GM23248 (cell line): ENCODE results near the gene PPP1R15B. TPM values are rescaled to one million over a fixed set of nuclear protein-coding genes. Genes with fewer than 3 reads are reported as not detected.

Source experiments
- DNase-seq: peaks from one replicate; pipeline ENCODE4 v3.0.0-alpha.2; 2015
- H2AFZ ChIP-seq: fragments of 200-600 bp; sonication (generic); 2 replicates; pipeline ENCODE4 v1.6.1; 2016; ENCODE audit warnings: antibody characterized with exemption
- H3F3A ChIP-seq: fragments of 200-600 bp; sonication (generic); 2 replicates; pipeline ENCODE4 v1.6.1; 2016; ENCODE audit warnings: mild to moderate bottlenecking, antibody characterized with exemption, mixed run types; ENCODE audit not compliant: insufficient read depth
- H3K27ac ChIP-seq: fragments of 200-600 bp; sonication (generic); 2 replicates; pipeline ENCODE4 v1.5.1; 2016; ENCODE audit warnings: mild to moderate bottlenecking
- H3K27me3 ChIP-seq: fragments of 200-600 bp; sonication (generic); replicated peaks from 2 replicates; pipeline ENCODE4 v1.6.1; 2016; ENCODE audit warnings: mild to moderate bottlenecking; ENCODE audit not compliant: insufficient read depth
- H3K36me3 ChIP-seq: fragments of 200-600 bp; sonication (generic); 2 replicates; pipeline ENCODE4 v1.6.1; 2016; ENCODE audit warnings: low read depth, mild to moderate bottlenecking
- H3K4me1 ChIP-seq: fragments of 200-600 bp; sonication (generic); 2 replicates; pipeline ENCODE4 v1.6.1; 2016; ENCODE audit warnings: mild to moderate bottlenecking; ENCODE audit not compliant: insufficient read depth
- H3K4me2 ChIP-seq: fragments of 200-600 bp; sonication (generic); one replicate; pipeline ENCODE4 v1.6.1; 2016; ENCODE audit warnings: mild to moderate bottlenecking; ENCODE audit not compliant: unreplicated experiment
- H3K4me3 ChIP-seq: fragments of 200-600 bp; sonication (generic); 2 replicates; pipeline ENCODE4 v1.5.1; 2016; ENCODE audit warnings: mild to moderate bottlenecking
- H3K79me2 ChIP-seq: fragments of 200-600 bp; sonication (generic); 2 replicates; pipeline ENCODE4 v1.6.1; 2016; ENCODE audit warnings: mild to moderate bottlenecking; ENCODE audit not compliant: insufficient read depth
- H3K9ac ChIP-seq: fragments of 200-600 bp; sonication (generic); 2 replicates; pipeline ENCODE4 v1.6.1; 2016; ENCODE audit warnings: mild to moderate bottlenecking
- H3K9me2 ChIP-seq: fragments of 200-600 bp; sonication (generic); 2 replicates; pipeline ENCODE4 v1.6.1; 2016; ENCODE audit warnings: mixed run types, mild to moderate bottlenecking, moderate library complexity; ENCODE audit not compliant: insufficient read depth
- H3K9me3 ChIP-seq: fragments of 200-600 bp; sonication (generic); one replicate; pipeline ENCODE4 v1.6.1; 2017; ENCODE audit warnings: low read depth
- H4K20me1 ChIP-seq: fragments of 200-600 bp; sonication (generic); 2 replicates; pipeline ENCODE4 v1.6.0; 2016; ENCODE audit not compliant: insufficient read depth
- EZH2 ChIP-seq: fragments of 200-600 bp; sonication (generic); IDR thresholded peaks from 2 replicates; pipeline ENCODE4 v1.6.1; 2018; ENCODE audit warnings: antibody characterized with exemption, mild to moderate bottlenecking; ENCODE audit not compliant: insufficient read depth, poor library complexity, severe bottlenecking
- EZH2phosphoT487 ChIP-seq: fragments of 200-600 bp; sonication (generic); IDR thresholded peaks from 2 replicates; pipeline ENCODE4 v1.6.1; 2018; ENCODE audit warnings: antibody characterized with exemption, moderate library complexity, mild to moderate bottlenecking, low read depth; ENCODE audit not compliant: insufficient read depth
- WGBS, 2 experiments: methylation state at CpG; one replicate each; pipeline ENCODE4 v1.1.6; 2015 to 2017; ENCODE audit warnings: low lambda C conversion rate in 2 of 2, low coverage in 1 of 2; ENCODE audit errors: missing lambda C conversion rate in 2 of 2; 5-methylcytosine and 5-hydroxymethylcytosine counted together
- in situ Hi-C: fragments of 300-500 bp; cut with MboI; formaldehyde crosslinking; loops from 2 replicates; pipeline ENCODE4 v1.15.0; 2020
- polyA plus RNA-seq: library from polyadenylated mRNA; unstranded; fragments of >200 nt; fragmentation: Nextera tagmentation; extraction: Ambion mirVana; gene quantifications from 2 replicates; pipeline ENCODE4 v1.2.1, GENCODE V29; 2016
- total RNA-seq: library from RNA; depleted of rRNA; stranded (reverse); fragments of >200 nt; shearing (Covaris generic); gene quantifications from 2 replicates; pipeline ENCODE4 v1.2.3, GENCODE V29; 2014; rRNA removed

Gene PPP1R15B
- total RNA-seq: 27.6 and 28.4 TPM in 2 replicates
- 14.5 and 15.4 TPM in 2 replicates for polyA plus RNA-seq

DNA sequence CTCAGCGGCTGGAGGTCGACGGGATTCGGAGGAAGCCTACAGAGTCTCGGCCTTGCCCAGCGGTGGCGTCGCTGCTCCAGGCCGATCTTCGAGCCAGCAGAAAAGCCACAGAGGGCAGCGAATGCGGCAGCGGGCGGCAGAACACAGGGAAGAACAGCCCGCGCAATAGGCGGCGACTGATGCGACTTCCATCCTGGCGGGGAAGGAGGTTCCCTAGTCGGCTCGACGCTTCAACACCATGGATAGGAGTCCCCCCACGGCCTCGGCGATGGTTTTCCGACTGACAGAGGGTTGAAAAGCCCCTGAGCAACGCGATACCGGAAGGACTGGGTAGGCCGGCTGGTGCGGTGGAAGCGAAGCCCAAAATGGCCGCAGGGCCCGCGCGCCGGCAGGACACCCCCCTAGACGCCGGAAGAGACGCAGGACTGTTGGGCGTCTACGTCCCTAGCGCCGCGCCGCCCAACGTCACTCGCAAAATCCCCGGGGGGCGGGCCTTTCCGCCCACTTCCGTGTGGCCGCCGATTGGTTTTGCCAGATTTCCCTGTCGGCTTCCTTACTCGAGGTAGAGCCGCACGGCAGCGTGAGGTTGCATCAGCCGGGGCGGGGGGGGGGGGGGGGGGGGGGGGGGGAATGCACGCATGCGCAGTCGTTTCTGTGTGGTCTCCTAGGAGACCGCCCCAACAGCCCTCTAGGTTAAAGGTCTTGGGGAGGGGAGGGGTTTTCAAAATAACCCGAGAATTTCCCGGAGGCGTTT is at the start of gene PPP1R15B:
Gene PPP1R15B, minus strand, starts transcription at position 367 of the 754 bp plus-strand sequence. CDS start 406 bp downstream, outside the sequence.
- H3K9me3 ChIP-seq: no peaks in the 10 kb centered on the region
- WGBS, 2 experiments: 1 to 2% methylated on average over 61 to 65 of the region's 69 CpGs
- H3F3A ChIP-seq: peaks cover 42% of the 10 kb centered on the region
- peak within 1 kb of the TSS; percentile 99 for H3K9ac ChIP-seq
- H2AFZ ChIP-seq: peak within 1 kb of the TSS; percentile 86
- H3K79me2 ChIP-seq: peaks cover 59% of the 10 kb centered on the region
- peaks cover 24% of the 10 kb centered on the region for H3K36me3 ChIP-seq
- TF ChIP-seq EZH2 (no peak), EZH2phosphoT487 (no peak)
- peak; percentile 99 for DNase-seq
- H3K4me2 ChIP-seq: peak within 1 kb of the TSS; percentile 92
- peak within 1 kb of the TSS; percentile 98 for H3K27ac ChIP-seq
- H3K4me3 ChIP-seq: peak within 1 kb of the TSS; percentile 99
- no peaks in the 10 kb centered on the region for H3K27me3 ChIP-seq
- H4K20me1 ChIP-seq: peaks cover 36% of the 10 kb centered on the region
- H3K4me1 ChIP-seq: peaks cover 8% of the 10 kb centered on the region; the same call in 1 of the 2 replicates
- H3K9me2 ChIP-seq: no peaks in the 10 kb centered on the region
- in situ Hi-C loops: no loop called here

DNA sequence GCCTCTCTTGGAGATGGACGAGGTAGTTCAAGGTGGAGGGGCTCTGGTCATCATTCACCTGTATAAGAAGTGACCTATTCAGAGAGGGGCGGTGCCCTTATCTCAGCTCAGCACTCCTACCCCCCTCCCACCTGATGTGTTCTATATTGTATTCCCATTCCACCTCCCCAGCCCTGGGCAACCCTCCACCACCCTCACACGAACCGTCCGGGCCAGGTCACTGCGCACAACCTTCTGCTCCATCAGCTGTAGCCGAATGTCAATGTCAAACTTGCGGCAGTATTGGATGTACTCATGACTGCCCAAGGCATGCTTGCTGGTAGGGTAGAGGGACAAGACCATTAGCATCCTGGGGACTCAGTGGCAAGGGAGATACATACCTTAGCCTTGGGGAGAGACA is 48.7 kb upstream of the PPP1R15B start:
- Histone ChIP-seq H3K9me2 (no peaks in the 10 kb centered on the region), H3K79me2 (no peaks in the 10 kb centered on the region), H3K9ac (no peak overlapping the region), H4K20me1 (no peaks in the 10 kb centered on the region), H3F3A (no peaks in the 10 kb centered on the region), H3K27me3 (peaks cover 6% of the 10 kb centered on the region), H3K4me2 (no peak overlapping the region), H3K27ac (no peak overlapping the region), H2AFZ (no peak overlapping the region), H3K36me3 (no peaks in the 10 kb centered on the region), H3K4me1 (no peaks in the 10 kb centered on the region), H3K9me3 (no peaks in the 10 kb centered on the region), H3K4me3 (no peak overlapping the region)
- WGBS, 2 experiments: 87 to 91% methylated on average over 8 of the region's 8 CpGs
- TF ChIP-seq EZH2phosphoT487: no peak
- no peak for TF ChIP-seq EZH2
- DNase-seq: no peak
- in situ Hi-C loops: no loop called here

DNA sequence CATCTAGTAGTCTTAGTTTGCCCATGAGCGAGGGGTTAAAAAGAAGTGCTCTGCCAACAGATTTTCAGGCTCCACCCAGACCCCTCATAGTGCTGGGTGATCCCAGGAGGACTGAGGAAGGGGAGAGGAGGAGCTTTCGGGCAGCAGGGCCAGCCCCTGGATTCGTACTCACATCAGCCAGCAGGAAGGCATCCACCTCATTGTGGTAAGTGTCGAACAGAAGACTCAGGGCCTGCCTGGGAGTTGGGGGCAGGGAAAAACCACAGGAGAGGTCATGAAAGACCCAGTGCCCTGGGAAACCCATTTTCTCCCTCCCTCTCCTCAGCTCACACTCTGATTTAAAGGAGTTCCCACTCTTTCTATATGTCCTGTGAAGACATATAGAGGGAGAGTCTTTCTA is 48.1 kb upstream of the PPP1R15B start:
- 78 to 83% methylated on average over 3 to 4 of the region's 4 CpGs for WGBS, 2 experiments
- Histone ChIP-seq H3K9me3 (no peaks in the 10 kb centered on the region), H3K4me2 (no peak overlapping the region), H3K27me3 (peaks cover 3% of the 10 kb centered on the region), H3K9me2 (no peaks in the 10 kb centered on the region), H3K4me1 (no peaks in the 10 kb centered on the region), H3K9ac (no peak overlapping the region), H3F3A (no peaks in the 10 kb centered on the region), H3K79me2 (no peaks in the 10 kb centered on the region), H3K27ac (no peak overlapping the region), H2AFZ (no peak overlapping the region), H4K20me1 (no peaks in the 10 kb centered on the region), H3K36me3 (no peaks in the 10 kb centered on the region), H3K4me3 (no peak overlapping the region)
- in situ Hi-C loops: no loop called here
- TF ChIP-seq EZH2phosphoT487: no peak
- no peak for TF ChIP-seq EZH2
- no peak for DNase-seq

DNA sequence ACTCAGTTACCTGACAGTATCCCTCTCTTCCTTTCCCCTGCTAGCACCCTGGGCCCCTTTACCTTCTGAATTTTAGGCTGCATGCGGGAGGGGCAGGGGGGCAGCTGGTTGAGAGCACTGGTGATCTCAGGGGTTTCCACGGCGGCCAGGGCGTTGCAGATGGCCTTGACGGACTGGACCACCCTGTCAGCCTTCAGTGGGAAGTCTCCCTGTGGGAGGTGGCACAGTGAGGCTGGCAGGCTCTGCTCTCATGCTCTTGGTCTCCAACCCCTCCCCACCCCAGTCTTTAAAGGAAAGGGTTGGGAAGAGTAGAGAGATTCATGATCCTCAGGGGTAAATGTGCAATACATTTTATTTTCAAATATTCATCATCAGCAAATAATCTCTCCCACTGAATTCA is 46.0 kb upstream of the PPP1R15B start:
- in situ Hi-C loops: no loop called here
- no peaks in the 10 kb centered on the region for H3K79me2 ChIP-seq
- no peaks in the 10 kb centered on the region; the same call in 1 of the 2 replicates for H3K27me3 ChIP-seq

More for the DNA sequence above, 46.0 kb upstream of the PPP1R15B start:
- Histone ChIP-seq H3K4me1 (no peaks in the 10 kb centered on the region), H2AFZ (no peak overlapping the region), H3K27ac (no peak overlapping the region), H3K9ac (no peak overlapping the region), H3K9me2 (no peaks in the 10 kb centered on the region), H3K36me3 (no peaks in the 10 kb centered on the region), H3K4me2 (no peak overlapping the region), H4K20me1 (no peaks in the 10 kb centered on the region), H3F3A (no peaks in the 10 kb centered on the region), H3K9me3 (no peaks in the 10 kb centered on the region), H3K4me3 (no peak overlapping the region)
- WGBS, 2 experiments: 57% methylated on average over 5 of the region's 5 CpGs
- no peak for DNase-seq
- TF ChIP-seq EZH2: no peak
- no peak for TF ChIP-seq EZH2phosphoT487
